A673 (cell line): ENCODE data around the gene SYNGR3.

ENCODE experiments used
- EZH2 ChIP-seq: fragments of 200-600 bp; sonication (generic); IDR thresholded peaks from 2 replicates; pipeline ENCODE4 v1.6.1; 2017; ENCODE audit warnings: borderline replicate concordance, low read depth, mild to moderate bottlenecking, mixed read lengths, antibody characterized with exemption, low read length; ENCODE audit not compliant: poor library complexity, severe bottlenecking
- TF ChIP-seq, protein P1 (sequence below): fragments of 300-800, 200-600 bp; sonication (generic); conservative IDR thresholded peaks from 2 replicates; pipeline ENCODE4 v1.5.1; 2017; ENCODE audit warnings: low read depth, mild to moderate bottlenecking, antibody characterized with exemption, low read length, moderate library complexity, mixed read lengths

- TF ChIP-seq EZH2, result no peak
- TF ChIP-seq, protein P1, sequence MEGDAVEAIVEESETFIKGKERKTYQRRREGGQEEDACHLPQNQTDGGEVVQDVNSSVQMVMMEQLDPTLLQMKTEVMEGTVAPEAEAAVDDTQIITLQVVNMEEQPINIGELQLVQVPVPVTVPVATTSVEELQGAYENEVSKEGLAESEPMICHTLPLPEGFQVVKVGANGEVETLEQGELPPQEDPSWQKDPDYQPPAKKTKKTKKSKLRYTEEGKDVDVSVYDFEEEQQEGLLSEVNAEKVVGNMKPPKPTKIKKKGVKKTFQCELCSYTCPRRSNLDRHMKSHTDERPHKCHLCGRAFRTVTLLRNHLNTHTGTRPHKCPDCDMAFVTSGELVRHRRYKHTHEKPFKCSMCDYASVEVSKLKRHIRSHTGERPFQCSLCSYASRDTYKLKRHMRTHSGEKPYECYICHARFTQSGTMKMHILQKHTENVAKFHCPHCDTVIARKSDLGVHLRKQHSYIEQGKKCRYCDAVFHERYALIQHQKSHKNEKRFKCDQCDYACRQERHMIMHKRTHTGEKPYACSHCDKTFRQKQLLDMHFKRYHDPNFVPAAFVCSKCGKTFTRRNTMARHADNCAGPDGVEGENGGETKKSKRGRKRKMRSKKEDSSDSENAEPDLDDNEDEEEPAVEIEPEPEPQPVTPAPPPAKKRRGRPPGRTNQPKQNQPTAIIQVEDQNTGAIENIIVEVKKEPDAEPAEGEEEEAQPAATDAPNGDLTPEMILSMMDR, result no peak
Measured at GRCh38 chr16:1992704-1993317, 3.0 kb downstream of the SYNGR3 start.
